HG03460 (cell line): Measurements from ENCODE around the gene ATAD3A.
"Not testable (repeated sequence)": the region's sequence is repeated elsewhere in the genome, so short reads cannot be mapped to it uniquely, and the experiment has no call there.

Experiments
- ATAC-seq: cut with Tn5 transposase; IDR thresholded peaks from one replicate; pipeline ENCODE4 v1.9.1; 2021; ENCODE audit not compliant: unreplicated experiment

ATAD3A gene

DNA sequence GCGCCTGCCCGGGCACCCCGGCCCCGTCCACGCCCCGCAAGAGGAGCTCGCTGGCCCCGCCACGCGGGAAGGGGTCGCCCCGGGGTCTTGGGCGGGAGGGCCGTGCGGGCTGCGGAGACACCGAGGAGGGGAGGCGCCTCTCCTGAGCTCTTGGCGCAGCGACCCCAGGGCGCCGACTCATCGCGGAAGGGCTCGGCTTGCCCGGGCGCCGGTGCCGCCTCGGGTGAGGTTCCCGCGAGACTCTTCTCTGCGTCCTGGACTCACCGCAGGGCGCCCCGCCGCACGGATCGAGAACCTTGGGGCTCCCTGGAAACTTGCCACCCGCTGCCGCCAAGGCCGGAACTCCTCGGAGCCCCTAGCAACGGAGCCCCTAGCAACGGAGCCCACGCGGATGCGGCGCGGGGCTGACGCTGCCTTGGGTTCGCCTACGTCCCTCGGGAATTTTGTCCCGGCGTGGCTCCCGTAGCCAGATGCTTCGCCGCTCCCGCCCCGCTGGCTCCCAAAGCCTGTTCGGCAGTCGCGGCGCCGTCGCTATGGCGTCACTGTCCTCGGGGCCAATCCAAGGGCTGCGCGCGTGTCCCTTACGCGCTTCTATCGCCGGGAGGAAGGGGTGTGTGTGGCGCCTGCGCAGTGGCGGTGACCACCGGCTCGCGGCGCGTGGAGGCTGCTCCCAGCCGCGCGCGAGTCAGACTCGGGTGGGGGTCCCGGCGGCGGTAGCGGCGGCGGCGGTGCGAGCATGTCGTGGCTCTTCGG, at the start of gene ATAD3A:
ATAD3A (plus strand) TSS at position 630 of the 753 bp plus-strand sequence; CDS start at position 737, 107 bp downstream.
- peak; percentile 64 for ATAC-seq

DNA sequence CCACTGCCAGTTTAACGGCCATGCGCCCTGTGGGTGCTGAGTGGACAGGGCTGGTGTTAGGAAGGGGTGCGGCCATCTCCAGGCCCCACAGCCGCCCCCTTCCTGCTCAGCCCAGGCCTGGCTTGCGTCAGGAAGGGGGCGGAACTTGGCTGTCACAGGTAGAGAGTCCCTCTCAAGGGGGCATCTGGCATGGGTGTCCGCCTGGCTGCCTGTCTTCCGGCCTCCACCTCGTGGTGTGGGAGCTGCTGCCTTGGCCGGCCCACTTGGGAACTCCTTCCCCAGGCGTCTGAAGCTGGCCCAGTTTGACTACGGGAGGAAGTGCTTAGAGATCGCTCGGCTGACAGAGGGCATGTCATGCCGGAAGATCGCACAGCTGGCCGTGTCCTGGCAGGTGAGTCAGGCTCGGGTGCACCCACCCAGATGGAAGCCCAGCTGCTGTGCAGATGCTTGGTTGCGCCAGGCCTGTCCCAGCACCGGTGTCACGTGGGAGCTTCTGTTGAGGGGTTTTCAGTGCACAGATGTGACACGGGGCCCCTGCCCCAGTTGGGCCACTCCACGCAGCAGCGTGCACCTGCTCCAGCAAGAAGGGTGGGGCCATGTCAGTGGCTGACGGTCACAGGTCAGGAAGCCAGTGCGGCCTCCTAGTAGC, 49.5 kb upstream of the ATAD3A start:
- ATAC-seq, result no peak

DNA sequence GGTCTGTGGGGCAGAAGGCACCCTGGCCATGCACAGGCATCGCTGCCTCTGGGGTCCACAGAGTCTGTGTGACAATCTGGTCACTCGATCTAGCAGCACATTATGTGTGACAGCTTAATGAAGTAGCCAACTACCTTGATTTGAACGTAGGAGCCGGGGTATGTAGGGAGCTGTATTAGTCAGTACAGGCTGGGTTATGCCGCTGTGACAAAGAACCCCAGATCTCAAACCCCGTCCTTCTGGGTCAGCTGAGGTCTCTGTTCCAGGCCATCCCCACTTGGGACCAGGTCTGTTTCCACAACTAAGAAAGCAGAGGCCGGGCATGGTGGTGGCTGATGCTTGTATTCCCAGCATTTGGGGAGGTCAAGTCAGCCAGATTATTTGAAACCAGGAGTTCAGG, 48.6 kb upstream of the ATAD3A start:
- ATAC-seq, result no peak

DNA sequence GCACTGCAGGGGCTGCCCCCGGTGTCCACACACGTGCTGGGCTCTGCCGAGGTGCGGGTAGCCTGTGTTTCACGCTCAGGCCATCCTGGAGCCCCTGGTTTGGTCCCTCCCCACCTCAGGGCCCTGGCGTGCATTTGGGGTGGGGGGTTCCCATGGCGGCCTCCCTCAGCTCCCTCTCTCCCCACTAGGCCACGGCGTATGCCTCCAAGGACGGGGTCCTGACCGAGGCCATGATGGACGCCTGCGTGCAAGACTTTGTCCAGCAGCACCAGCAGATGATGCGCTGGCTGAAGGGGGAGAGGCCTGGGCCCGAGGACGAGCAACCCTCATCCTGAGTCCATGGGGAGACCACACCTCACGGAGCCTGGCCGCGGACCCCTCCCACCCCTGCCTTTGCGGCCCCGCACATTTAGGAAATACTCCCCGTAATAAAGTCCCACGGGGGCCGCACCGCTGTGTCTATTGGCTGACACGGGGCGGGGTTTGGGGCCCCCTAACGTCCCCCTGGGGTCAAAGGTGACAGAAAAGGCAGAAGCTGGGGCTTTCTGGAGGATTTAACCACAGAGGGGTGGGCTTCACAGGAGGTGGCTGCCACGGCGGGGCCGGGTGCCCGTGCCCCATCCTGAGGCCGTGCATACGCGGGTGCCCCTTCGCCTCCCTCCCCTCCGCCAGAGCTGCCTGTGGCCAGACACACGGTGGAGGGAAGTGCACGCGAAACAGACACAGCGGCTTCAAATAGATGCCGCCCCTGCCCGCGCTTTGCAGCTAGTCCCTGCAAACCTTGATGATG, 43.6 kb upstream of the ATAD3A start:
- not testable (repeated sequence) for ATAC-seq

DNA sequence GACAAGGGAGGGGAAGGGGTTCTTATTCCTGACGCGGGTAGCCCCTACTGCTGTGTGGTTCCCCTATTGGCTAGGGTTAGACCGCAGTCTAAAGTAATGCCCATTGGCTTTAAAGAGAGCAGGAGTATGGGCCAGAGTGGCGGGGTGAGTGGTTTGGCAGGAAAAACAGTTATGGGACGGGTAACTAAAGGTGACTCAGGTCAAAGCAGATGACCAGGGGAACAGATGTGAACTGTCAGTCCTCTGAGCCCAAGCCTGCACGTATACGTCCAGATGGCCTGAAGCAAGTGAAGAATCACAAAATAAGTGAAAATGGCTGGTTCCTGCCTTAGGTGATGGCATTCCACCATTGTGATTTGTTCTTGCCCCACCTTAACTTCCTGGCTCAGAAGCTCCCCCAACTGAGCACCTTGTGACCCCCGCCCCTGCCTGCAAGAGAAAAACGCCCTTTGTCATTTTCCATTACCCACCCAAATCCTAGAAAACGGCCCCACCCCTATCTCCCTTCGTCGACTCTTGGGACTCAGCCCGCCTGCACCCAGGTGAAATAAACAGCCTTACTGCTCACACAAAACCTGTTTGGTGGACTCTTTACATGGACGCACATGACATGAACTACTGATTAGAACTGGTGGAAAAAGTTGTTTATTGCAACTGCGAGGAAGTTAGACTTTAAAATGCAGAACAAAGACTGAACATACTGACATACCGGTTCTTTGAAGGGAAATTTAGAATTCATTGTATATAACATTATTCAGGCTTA, 41.2 kb upstream of the ATAD3A start:
- ATAC-seq, result no peak

DNA sequence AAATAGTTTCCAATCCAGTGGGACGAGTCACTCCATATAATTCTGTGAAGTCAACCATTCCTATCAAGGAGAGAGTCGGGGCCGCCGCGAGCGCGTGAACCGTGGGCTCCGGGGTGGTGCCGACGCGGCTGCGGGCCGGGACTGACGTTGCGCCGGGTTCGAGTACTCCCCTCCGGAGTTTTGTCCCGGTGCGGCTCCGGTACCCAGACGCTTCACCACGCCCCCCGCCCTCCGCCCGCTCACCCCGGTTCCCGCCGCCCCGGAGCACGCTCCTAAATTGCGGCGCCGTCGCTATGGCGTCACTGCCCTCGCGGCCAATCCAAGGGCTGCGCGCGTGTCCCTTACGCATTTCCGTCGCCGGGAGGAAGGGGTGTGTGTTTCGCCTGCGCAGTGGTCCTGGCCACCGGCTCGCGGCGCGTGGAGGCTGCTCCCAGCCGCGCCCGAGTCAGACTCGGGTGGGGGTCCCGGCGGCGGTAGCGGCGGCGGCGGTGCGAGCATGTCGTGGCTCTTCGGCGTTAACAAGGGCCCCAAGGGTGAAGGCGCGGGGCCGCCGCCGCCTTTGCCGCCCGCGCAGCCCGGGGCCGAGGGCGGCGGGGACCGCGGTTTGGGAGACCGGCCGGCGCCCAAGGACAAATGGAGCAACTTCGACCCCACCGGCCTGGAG, 40.4 kb upstream of the ATAD3A start, which contains the start of gene ATAD3B:
ATAD3B (plus strand) TSS at position 377 of the 664 bp plus-strand sequence; CDS start at position 497, 120 bp downstream.
- peak; percentile 95 for ATAC-seq

DNA sequence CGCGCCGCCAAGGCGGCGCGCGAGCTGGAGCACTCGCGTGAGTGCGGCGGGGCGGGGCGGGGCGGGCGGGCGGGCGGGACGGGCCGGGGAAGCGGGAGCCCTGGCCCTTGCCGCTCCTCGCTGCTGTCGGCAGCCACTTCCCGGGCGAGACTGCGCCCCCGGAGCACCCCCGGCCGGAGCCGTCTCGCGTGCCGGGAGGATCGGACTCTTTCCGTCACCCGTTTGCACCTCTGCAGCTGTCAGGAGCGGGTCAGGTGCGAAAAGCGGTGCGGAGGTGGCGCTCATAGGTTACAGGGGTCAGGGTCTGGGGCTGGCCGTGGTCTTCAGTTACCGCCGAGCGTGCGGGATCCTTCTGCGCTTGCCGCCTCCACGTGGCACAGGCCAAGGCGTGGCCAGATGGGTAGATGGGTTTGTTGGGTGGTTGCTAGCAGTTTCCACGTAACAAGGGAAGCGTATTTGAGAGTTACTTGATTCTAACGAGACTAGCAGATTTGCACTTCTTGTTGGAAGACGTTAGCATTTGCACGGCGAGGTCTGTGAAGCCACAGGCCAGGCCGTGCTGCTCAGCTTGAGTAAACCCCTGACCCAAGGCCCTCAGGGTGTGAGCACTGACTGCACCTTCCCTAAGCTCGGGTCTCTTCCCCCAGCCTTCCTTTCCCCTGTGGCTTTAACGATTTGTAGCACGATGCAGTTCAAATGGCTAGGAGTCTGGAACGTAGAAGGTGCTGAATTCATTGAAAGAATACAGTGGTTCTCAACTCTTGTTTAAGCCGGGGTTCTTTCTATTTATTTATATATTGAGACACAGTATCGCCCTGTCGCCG, 39.7 kb upstream of the ATAD3A start:
- peak; percentile 21 for ATAC-seq

DNA sequence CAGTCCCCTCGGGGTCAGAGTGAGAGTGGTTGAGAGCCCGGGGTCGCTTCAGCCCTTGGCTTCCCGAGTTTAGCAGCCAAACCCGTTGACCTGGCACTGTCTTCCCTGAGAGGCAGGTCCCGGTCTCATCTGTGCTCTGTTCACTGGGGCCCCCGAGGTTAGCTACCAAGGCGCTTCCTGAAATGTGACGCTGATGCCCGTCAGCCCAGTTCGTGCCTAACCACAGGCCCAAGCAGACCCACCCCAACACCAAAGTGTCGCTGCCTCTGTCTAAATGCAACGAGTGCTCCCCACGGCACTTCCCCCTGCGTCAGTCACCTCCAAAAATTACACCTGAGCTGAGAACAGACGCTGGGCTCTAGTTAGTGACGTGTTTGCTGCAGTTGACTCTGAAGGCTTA, 36.0 kb upstream of the ATAD3A start:
- not testable (repeated sequence) for ATAC-seq

DNA sequence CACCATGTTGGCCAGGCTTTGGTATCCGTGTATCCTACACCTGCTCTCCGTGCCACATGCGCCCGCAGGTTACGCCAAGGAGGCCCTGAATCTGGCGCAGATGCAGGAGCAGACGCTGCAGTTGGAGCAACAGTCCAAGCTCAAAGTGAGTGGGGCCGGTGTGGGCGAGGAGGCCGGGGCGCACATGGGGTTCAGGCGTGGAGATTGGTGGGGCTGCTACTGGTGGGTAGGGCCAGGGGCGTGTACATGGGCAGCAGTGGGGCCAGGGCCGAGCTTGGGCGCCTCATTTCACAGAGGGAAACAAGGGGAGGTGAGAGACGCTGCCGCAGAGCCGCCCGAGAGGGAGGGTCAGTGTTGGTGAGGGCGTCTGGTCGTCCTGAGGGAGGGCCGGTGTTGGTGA, 34.8 kb upstream of the ATAD3A start:
- no peak for ATAC-seq

DNA sequence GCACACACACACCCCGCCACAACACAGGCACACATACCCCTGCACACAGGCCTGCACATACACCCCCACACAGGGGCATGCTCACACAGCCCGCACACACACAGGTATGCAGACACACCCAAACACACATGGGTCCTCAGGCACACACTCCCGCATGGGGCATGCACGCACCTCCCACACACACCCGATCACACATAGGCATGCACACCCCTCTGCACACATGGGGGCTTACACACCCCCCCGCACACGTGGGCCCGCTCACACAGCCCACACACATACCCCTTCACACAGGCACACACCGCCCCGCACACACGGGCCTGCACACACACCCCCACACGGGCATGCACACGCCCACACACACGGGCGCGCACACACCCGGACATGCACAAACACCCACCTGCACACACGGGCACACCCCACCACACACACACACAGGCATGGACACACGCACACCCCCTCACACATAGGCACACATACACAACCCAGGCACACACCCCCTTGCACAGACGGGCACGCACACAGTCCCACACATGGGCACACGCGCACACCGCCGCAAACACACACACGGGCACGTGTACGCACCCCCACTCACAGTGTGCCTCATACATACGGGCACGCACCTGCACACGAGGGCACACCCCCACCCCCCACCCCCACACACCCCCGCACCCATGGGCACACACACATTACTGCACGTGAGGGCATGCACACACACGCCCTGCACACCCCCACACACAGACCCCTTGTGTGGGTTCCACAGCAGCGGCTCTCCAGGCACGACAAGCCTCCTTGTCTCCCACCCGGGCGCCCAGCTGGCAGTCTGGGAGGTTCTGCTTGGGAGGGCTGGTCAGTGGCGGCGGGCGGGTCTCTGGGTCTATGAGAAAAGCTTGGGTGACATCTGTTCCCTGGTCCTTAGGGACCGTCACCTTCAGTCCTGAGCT, 32.1 kb upstream of the ATAD3A start:
- ATAC-seq, result no peak

DNA sequence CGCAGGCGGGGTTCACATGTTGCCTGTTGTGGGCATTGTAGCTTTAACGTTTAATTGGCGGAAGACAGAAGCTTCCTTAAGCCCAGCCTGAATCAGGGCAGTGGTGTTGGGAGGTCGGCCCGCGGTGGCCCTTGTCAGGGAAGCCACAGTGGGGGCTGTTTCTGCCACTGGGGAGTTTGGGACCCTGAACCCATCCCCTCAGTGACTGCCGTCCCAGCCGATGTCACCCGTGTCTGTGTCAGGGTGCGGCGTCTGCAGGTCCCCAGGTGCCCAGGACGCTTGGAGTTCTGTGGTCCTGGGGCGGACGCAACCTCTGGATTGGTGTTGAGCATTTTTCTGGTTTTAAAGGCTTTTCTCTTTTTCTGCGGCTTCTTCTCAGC, 31.5 kb upstream of the ATAD3A start:
- ATAC-seq, result not testable (repeated sequence)

DNA sequence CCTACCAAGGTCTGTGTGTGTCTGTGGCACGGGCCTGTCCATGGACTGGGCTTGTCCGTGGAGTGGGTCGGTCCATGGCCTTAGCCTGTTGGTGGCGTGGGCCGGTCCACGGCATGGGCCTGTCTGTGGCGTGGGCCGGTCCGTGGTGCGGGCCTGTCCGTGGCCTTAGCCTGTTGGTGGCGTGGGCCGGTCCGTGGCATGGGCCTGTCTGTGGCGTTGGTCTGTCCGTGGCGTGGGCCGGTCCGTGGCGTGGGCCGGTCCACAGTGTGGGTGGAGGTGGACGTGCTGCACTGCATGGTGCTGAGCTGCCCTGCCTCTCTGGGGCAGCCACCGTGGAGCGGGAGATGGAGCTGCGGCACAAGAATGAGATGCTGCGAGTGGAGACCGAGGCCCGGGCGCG, 30.2 kb upstream of the ATAD3A start:
- ATAC-seq, result not testable (repeated sequence)

DNA sequence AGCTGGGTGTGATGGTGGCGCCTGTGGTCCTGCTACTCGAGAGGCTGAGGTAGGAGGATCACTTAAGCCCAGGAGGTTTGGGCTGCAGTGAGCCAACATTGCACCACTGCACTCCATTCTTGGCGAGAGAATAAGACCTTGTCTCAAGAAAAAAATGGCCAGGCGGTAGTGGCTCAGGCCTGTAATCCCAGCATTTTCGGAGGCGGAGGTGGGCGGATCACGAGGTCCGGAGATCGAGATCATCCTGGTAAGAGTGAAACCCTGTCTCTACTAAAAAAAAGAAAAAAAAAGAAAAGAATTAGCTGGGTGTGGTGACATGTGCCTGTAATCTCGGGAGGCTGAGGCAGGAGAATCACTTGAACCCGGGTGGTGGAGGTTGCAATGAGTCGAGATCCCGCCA, 29.1 kb upstream of the ATAD3A start:
- no peak for ATAC-seq

DNA sequence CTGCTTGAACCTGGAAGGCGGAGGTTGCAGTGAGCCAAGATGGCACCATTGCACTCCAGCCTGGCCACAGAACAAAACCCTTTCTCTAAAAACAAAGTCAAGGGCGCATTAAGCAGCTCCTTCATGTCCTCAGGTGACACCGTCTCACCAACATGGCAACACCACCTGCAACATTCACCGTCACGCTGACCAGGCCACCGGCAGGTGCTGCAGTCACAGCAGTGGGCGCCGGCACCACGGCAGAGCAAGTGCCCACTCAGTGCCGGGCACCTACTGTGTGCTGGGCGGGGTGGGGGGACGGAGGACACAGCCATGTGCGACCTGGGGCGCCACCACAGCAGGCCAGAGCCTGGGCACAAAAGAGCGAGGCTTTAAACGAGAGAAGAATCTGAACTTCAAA, 28.2 kb upstream of the ATAD3A start:
- ATAC-seq, result no peak

DNA sequence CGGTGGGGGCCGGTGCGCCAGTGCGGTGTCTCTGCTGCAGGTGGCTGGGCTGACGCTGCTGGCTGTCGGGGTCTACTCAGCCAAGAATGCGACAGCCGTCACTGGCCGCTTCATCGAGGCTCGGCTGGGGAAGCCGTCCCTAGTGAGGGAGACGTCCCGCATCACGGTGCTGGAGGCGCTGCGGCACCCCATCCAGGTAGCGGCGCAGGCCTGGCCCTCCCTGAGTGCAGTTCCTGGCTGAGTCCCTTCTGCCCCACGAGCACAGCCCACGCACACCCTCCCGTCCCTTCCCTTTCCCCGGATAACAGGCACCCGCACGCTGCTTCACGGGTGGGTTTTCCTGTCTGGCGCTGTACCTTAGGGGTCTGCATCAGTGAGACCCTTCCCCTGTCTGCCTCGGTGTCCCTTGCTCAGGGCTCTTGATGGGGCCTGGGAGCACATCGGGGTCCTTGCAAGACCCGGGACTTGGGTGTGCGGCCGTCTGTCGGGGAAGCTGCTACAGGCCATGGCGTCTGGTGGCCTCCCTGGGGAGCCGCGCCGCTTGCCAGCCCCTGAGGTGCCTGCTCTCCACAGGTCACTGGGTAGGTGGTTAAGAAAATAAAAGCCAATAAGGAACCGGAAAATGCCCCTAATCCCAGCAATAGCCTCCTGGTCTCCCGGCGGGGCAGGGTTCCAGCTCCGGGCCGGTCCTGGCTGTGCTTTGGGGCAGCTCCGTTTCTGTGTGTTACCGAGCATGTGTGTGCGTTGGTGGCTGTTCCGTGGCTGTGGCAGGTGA, 26.8 kb upstream of the ATAD3A start:
- not testable (repeated sequence) for ATAC-seq

DNA sequence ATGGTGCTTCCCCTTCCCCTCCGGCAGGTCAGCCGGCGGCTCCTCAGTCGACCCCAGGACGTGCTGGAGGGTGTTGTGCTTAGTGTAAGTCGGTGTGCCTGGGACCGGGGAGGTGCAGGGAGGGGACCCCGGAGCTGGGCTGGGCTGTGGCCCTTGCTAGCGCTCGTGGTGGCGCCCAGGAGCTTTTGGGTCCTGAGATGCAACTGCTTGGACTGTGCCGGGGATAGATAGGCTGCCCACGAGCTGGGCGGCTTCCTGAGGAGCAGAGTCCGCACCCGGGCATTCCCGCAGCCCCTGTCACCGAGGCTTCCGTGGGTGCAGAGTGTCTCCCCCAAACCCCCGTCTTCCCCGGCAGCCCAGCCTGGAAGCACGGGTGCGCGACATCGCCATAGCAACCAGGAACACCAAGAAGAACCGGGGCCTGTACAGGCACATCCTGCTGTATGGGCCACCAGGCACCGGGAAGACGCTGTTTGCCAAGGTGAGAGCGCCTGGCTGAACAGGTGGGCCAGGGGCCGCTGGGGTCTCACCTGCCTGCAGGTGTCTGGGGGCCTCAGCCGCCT, 26.1 kb upstream of the ATAD3A start:
- ATAC-seq, result not testable (repeated sequence)

DNA sequence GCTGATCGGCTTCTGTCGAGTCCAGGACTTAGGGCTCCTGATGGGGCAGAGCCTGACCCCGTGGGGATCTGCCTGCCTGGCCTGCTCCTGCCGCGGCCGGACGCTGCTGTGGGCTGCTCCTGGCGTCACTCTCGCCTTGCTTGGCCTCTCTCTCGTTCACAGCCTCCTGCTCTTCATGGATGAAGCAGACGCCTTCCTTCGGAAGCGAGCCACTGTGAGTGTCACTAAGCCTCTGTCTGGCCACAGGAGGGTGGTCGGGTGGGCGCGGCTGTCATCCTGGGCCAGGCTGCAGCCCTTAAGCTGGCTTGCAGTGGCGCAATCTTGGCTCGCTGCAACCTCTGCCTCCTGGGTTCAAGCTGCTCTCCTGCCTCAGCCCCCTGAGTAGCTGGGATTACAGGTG, 24.3 kb upstream of the ATAD3A start:
- ATAC-seq, result no peak
